Suppressor macrophage (primary cell): Measurements from ENCODE around the gene APLP2.

Source experiments
- DNase-seq, 4 experiments: peaks; one replicate each; pipeline ENCODE4 v3.0.0-alpha.2; 2020 to 2022

Gene APLP2

DNA sequence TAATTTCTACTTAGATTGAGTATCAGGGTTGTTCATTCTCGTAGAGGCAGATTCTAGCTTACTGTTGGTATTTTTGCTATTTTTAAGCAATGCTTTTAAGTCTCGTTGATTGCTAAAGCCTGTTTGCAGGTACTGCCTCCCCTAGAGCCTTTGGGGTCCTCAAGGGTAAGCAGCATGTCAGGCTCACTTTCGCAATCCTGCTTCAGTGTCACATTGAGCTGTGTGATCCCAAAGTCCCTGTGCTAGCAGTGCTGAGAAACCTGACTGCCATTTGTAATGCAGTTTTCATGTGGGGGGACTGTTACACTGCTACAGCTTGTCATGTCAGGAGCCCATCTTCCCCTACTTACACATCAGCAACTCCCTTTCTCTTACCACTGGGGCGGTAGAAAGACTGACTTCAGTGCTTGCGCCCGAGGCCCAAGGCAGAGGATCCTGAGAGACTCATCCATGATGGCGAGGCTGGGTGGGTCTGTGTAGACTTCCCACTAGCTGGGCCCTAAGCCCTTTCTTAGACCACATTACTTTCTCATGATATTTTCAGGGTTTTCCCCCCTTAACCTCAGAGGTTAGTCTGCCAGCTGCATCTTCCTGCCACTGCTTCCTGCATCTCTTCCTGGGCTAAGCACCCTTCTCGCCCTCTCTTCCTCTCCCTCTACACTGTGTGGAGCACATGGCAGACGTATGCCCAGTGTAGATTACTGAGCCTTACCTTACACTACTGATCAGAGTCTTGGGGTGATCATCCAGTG, 49.1 kb downstream of the APLP2 start:
- no peak for DNase-seq

DNA sequence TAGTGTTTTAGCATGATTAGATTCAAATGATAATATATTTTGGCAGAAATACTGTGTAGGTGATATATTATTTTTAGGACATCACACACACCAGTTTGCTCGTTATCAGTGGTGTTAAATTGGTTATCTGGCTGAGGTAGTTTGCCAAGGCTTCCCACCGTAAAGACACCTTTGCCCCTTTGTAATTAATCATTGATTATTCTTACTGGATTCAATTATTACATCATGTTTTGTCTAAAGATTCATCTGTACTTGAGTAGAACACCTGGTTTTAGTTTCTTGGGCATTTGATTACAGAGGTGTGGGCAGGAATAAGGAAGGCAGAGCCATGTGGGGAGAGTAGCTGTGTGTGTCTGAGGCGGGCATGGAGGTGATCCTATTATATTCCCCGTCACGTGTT, 50.4 kb downstream of the APLP2 start:
- DNase-seq: no peak

DNA sequence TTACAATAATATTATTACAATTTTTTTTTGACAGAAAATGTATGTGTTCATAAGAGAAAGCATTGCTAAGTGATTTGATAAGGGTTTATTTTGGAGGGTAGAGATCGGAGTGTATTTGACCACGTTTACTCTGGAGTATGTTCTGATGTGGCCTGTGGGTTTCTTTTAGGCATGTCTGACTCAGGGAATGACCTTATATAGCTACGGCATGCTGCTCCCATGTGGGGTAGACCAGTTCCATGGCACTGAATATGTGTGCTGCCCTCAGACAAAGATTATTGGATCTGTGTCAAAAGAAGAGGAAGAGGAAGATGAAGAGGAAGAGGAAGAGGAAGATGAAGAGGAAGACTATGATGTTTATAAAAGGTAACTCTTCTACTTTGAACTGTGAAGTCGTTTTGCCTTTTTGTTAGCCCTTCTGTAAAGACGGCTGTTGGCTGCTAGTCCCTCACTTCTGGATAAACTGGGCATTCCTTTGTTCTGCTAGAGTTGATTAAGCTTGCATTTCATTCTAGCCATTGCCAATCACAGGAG, 51.8 kb downstream of the APLP2 start:
- DNase-seq: peak in 1 of 4 experiments; percentile 32

DNA sequence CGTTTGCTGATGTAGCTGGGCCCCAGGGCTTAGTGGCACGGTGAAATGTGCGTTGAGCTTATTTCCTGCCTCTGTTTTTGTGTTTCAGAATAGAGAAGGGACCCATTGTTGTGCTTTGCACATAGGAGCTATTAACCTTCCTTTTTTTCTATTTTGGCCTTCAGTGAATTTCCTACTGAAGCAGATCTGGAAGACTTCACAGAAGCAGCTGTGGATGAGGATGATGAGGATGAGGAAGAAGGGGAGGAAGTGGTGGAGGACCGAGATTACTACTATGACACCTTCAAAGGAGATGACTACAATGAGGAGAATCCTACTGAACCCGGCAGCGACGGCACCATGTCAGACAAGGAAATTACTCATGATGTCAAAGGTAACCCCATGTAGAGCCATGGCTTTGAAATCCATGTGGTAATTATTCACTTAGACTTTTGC, 52.5 kb downstream of the APLP2 start:
- peak; percentile 37 to 54 (median 48) for DNase-seq

DNA sequence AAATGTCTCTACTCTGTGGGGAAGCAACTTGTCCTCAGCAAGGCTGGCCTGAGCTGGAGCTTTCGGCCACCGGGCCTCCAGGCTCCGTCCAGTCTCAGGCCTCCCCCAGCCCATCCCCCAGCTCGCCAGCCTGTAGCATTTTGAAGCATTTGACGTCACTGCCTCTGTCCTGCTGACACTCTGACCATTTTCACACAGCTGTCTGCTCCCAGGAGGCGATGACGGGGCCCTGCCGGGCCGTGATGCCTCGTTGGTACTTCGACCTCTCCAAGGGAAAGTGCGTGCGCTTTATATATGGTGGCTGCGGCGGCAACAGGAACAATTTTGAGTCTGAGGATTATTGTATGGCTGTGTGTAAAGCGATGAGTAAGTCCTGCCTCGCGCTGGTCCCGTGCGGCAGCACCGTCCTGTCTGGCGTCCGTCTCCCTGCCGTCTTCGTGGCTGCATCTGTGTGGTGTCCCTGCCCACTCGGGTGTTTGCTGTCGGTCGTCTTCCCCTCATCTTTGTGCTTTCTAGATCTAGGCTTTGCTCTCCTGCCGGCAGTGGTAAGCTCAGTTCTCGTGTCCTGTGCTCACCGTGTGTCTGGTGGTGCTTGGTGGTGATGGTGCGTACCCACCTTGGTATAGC, 53.8 kb downstream of the APLP2 start:
- DNase-seq: peak in 1 of 4 experiments; percentile 24

DNA sequence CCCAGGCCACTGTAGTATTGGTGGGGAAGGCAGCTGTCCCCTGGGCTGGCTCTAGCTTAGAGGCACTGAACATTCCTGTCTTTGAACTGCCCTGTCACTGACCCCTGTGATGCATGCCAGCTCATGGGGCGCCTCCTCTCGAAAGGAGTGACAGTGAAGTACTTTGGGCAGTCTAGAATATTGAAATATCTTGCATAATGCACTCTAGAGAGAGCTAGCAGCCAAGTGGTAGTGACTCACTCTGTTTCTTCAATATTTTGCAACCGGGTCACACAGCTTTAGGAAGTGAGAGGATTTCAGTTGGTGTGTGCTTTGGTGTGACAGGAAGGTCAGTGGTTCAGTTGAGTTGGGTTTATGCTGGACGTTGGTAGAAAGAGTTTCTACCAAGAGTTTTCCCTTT, 54.4 kb downstream of the APLP2 start:
- peak; percentile 88 to 98 (median 92) for DNase-seq

DNA sequence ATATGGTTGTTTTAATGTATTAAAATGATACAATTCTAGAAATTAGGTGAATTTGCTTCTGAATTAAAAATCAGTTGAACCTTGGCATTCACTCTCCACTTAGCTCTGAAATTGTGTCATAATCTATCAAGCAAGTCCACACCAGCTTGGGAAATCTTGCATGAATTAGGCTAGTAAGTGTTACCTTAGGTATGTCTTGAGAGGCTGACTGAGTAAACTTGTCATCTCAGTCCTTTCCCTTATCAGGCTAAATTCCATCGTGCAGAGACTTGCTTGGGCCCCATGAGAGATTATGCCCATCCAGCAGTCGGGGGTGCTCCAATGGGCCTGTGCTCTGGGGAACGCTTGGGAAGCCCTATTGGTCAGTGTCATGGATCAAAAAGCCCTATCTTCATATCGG, 55.9 kb downstream of the APLP2 start:
- DNase-seq: no peak

DNA sequence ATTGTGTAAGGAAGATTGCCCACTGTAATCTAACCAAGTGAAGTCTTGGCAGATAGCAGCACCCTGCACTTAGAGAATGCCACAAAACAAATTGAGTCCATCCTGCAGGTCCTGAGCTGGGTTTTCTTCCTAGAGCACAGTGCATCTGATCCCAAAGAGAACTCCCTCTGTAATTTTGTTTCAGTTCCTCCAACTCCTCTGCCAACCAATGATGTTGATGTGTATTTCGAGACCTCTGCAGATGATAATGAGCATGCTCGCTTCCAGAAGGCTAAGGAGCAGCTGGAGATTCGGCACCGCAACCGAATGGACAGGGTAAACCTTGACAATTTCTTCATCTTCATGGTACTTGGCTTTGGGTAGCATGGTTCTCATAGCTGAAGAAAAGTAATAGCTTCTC, 56.8 kb downstream of the APLP2 start:
- peak in 3 of 4 experiments; percentile 34 to 55 (median 36) for DNase-seq

DNA sequence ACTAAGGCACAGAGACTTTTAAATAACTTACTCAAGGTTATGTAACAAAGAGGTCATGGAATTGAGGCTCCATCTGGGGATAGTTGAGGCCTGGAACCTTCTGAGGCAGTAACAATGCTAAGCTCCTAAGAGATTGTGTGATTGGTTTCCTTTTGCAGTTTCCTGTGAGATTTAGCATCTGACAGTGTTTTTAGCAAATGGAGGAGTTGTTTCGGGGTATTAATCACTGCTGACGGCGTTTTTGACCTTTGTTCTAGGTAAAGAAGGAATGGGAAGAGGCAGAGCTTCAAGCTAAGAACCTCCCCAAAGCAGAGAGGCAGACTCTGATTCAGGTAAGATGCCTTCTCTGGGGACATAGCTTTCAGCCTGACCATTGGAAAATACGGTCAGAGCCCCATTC, 57.8 kb downstream of the APLP2 start:
- DNase-seq: no peak

DNA sequence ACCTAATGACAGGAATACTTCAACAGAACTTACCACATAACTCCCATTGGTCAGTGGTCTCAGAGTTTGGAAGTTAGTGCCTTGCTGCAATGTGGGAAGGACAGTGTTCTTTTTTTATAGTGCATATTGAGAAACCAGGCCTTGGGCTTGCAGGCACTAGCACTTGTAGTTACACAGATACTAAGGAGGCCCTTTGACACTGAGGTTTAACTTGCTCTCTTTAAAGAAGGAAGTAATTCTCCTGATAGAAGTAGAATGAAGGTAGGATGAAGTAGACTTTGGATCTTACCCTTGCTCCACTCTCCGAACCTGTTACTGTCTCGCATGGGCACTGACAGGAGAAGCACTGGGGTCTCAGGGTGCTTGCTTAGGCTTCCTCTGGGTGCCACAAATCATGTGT, 58.9 kb downstream of the APLP2 start:
- no peak for DNase-seq

DNA sequence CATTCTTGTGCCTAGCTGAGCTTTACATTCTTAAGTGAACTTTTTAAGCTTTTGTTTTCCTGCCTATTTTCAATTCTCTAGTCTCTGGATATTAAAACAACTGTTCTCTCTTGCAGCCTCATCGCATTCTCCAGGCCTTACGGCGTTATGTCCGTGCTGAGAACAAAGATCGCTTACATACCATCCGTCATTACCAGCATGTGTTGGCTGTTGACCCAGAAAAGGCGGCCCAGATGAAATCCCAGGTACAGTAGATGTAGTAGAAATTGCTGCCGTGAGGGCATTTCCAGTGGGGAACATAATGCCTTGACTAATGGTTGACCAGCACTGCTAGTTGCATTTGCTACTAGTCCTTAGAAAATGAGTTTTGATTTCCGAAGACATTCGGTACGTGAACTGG, 60.2 kb downstream of the APLP2 start:
- DNase-seq: no peak

DNA sequence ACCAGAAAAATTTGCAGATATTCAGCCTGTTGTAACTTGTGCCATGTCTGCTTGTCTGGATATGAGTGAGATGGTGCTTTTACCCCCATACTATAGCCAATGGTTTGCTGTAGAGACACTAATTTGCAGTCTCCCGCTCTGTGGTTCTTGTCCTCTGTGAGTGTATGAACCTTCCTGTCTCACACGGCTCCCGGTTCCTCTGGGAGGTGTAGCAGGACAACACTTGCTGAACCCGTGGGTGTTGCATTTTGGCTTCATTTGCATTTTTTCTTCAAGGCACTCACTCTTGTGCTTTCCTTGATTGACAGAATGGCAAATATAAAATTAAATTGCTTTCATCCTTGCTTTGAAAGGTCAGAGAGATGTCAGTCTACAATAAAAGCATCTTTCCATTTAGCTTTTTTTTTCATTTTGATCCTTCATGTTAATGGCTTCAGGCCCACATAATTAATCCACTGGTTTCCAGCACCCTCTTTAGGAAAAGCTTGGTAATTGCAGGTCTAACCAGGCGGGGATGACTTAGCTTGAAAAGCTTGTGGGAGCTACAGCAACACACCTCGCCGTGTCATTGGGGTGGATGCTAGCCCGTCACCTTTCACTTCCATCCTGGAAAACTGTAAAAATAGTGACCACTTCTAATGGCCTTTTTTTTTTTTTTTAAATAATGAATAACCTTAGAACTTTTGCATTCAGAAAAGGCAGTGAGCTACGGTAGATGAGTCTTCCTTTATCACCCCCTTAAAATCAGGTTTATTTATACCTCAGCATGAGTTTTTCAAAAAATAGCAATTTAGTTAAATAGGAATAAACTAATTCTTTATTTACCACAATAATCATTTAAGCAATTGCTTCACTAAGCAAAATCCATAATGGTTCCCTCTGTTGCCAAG, 62.5 kb downstream of the APLP2 start:
- DNase-seq: peak; percentile 75 to 80 (median 78)

DNA sequence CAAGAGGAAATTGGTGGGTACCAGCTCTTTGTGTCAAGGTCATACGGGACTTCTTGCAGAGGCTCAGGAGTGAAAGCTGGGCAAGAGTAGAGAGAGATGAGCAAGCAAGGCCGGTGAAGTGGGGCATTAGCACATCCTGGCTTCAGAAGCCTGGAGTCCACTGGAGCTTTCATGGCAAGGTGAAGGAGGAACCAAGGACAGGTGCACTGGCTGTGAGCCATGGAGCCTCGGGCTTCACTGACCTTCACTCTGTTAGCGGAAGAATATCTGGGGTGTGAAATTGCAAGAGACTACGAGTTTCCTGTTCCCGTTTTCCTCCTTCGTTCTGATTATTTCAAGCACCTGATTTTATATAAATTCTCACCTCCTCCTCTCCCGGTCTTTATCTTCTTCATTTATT, 64.0 kb downstream of the APLP2 start:
- DNase-seq: no peak

DNA sequence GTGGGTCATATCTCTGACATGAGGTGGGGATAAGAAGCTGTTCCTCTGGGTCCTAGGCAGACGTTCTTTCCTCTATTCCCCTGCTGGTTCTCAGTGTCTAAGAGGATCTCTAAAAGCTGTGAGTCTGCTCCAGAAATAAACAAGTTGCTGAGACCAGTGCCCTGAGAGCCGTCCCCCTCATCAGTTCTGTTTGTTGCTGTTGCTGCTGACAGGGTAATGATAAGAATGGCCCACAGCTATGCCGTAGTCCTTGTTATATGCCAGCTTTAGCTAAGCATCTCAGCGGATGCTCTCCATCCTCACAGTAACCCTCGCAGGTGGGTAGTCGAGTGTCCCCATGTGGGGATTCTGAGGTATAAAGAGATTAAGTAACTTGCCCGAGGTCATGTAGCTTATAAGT, 66.4 kb downstream of the APLP2 start:
- DNase-seq: no peak

DNA sequence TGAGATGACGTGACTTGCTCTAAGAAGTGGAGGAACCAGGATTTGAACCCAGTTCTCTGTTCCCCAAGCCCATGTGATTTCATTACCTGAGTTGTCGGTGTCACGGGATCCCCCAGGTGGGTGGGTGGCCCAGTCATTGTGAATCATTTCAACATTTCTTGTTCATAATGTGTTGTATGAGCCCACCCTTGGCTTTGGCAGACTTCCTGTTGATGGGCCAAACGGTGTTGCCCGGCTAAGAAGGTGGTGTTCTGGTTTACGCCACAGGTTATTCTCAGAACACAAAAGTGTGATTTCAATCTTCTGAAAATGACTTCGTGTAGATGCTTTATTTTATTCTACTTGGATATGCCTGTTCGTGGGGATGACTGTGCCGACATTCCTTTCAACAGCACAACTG, 68.3 kb downstream of the APLP2 start:
- DNase-seq: no peak

DNA sequence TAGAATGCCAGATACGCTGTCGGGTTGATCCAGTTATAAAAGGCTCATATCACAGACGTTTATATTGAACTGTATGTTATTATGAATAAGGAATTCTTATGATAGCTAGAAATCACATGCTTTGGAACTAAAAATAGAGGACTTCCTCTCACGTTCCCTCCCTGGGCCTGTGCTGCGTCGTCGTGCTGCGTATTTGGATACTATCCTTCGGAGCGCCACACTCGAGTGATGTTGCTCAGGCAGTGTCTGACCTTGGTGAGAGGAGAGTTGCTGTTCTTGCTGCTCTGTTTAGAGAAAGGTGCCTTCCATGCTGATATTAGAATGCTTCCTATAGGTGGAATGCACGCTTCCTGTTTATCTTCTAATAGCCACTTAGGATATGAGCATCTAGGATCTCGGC, 69.7 kb downstream of the APLP2 start:
- DNase-seq: no peak

DNA sequence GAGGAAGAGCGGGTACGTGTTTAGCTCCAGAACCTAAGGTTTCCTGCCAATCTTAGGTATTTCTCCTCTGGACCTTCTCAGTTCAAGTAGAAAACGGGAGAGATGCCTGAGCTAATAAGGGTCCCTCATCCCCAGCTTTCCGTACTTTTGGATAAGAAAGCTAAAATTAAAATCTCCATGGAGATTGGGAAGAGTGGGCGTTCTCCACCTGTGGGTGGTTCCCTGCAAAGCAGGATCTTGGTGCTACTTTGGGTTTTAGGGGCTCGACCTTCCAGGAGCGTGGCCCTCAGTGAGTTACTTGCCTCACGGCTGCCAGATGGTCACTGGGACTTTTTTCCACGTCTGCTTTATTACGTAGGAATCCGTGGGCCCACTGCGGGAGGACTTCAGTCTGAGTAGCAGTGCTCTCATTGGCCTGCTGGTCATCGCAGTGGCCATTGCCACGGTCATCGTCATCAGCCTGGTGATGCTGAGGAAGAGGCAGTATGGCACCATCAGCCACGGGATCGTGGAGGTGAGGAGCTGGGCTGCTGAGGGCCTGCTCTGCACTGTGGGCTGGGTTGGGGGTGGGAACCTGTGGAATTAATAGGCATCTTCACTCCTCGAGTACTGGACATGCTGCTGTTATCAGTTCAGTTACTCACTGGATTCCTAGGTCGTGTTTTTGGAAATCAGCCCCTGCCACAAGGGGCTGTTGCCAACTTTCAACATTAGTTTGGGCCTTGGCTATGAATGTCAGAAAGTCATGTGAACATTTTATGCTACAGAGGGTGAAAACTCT, 72.1 kb downstream of the APLP2 start:
- DNase-seq: no peak

DNA sequence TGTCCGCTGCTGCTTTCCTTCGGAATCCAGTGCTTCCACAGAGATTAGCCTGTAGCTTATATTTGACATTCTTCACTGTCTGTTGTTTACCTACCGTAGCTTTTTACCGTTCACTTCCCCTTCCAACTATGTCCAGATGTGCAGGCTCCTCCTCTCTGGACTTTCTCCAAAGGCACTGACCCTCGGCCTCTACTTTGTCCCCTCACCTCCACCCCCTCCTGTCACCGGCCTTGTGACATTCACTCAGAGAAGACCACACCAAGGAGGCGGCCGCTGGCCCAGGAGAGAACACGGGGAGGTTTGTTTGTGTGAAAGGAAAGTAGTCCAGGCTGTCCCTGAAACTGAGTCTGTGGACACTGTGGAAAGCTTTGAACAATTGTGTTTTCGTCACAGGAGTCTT, 74.4 kb downstream of the APLP2 start:
- no peak for DNase-seq

DNA sequence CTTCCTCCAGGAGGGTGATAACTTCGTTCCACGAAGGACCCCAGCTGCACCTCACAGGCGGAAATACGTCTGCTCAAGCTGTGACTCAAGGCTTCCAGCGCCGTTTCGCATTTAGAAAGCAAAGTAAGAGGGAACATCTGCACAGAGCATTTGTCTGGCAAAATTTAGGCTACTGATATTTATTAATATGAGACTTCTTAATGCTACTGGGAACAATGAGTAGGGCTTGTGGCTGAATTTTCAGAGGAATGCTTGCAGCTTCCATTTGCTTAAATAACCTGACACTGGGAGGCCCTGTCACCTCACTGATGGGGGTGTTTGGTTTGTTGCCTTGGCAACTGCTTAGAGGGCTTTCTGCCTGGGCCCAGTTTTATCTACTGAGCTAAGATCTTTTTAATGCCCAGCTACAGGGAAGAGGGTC, 75.2 kb downstream of the APLP2 start:
- DNase-seq: no peak

DNA sequence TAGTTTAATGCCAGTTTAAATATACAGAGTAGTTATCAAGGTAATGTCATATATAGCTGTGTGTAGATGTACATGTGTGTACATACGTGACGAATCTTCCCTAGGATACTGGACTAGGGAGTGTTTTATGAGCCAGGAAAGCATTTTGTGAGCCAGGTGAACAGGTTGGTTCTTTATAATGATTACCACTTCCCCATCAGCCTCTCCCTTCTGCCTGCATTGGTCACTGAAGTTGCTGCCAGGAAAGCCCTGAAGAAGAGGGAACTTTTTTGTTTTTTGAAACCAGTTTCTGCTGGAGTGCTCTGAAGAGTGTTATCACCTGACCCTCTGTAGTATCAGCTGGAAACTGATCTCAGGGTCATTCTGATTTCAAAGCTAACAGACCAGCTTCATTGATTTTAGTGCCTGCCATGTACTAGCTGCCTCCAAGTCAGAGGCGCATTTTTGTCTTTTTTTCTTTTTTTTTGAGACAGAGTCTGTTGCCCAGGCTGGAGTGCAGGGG, 75.7 kb downstream of the APLP2 start:
- peak in 1 of 4 experiments; percentile 12 for DNase-seq

DNA sequence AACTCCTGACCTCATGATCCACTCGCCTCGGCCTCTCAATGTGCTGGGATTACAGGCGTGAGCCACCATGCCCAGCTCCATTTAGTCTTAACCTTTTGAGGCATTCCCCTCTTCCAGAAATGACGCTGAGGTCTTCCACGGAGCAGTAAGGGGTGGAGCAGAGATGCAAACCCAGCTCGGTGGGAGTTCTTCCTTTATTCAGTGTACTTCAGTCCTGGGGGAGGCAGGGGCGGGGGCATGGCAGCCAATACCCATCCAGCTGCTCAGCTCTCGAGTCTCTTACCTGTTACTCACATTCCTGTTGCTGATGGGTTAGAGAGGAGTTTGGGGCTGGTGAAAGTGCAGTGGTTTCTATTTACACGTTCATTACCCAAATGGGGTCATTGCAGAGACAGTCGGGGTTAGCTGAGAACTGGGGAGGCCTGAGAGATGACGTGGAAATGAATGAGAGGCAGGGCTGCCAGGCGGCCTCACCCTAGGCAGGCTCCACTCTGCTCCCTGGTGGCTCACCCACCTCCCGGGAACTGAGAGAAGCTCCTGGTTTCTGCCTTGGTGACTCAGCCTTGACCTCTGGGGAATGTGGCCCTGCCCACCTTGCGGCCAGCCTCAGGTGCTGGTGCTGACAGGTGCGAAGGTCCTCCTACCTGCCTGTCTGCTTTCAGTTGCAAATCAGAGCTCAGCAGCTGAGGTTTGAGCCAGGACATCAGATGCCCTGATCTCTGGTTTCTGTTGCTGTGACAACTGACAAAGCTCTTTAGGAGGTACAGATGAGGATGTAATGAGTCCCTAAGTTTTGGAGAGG, 76.5 kb downstream of the APLP2 start:
- DNase-seq: peak; percentile 35 to 62 (median 58)
